NCI-H1436 (cell line): Measurements from ENCODE around the gene ZNF827.
A peak's percentile ranks its signal among the peaks of the same experiment; 100 is the strongest.

Source experiments
- DNase-seq: peaks from one replicate; lab custom pipeline; 2025; lab: John Stamatoyannopoulos, UW

ZNF827 gene, protein sequence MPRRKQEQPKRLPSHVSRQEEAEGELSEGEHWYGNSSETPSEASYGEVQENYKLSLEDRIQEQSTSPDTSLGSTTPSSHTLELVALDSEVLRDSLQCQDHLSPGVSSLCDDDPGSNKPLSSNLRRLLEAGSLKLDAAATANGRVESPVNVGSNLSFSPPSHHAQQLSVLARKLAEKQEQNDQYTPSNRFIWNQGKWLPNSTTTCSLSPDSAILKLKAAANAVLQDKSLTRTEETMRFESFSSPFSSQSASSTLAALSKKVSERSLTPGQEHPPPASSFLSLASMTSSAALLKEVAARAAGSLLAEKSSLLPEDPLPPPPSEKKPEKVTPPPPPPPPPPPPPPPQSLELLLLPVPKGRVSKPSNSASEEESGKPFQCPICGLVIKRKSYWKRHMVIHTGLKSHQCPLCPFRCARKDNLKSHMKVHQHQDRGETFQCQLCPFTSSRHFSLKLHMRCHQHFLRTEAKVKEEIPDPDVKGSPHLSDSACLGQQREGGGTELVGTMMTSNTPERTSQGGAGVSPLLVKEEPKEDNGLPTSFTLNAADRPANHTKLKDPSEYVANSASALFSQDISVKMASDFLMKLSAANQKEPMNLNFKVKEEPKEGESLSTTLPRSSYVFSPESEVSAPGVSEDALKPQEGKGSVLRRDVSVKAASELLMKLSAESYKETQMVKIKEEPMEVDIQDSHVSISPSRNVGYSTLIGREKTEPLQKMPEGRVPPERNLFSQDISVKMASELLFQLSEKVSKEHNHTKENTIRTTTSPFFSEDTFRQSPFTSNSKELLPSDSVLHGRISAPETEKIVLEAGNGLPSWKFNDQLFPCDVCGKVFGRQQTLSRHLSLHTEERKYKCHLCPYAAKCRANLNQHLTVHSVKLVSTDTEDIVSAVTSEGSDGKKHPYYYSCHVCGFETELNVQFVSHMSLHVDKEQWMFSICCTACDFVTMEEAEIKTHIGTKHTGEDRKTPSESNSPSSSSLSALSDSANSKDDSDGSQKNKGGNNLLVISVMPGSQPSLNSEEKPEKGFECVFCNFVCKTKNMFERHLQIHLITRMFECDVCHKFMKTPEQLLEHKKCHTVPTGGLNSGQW

DNA sequence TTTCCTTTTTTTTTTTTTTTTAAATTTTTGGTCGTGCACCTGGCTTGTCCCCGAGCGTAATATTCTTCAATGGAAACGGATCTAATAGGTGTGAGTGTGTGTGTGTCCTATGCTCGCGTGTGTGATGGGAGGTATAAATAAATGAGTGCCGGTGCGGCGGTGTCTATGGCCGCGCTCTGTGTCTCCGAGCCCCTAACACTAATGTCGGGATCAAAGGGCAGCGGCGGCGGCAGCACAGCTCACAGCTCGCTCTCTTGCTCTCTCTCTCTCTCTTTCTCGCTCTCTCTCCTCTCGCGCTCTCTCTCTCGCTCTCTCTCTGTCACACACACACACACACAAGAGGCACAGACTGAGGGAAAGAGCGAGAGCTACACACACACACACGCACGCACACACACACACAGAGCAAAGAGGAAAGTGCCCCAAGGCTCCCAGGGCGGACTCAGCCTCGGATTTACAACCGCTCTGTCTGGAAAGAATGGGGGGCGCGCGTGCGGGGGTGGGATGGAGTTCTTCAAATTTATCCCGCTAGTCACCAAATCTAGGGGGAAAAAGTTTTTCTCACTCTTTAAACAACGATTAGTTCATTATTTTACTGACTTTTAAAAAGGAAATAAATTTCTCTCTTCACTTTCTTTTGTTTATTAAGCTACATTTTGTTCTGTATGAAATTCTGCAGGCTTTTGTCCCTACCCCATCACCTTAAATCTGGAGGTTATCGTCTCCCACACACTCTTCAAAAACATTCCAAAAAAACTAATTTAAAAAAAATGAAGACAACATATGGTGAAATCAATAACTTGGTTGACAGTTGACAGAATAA lies at the start of gene ZNF827:
Gene ZNF827 (minus strand): TSS at position 206 of the 823 bp plus-strand sequence. CDS start 416 bp downstream, outside the sequence.
- peak; percentile 18 for DNase-seq

DNA sequence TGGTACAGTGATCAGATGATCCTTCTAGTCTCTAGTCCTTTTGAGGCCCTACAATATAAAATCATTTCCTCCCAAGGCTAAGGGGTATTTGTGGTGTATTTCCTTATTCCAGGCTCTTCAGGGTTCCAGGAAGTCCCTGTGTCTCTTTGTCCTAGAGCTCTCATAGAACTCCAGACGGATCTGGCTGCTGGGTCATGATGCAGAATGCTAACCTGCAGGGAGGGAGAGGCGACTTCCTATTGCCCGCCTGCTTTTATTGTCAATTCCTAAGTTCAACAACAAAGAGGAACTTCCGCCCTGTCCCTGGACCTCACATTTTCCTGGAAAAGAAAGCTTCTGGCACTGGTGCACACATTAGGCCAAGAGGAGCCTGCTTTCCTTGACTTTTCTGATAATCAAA lies 45.9 kb upstream of the ZNF827 start:
- no peak for DNase-seq

DNA sequence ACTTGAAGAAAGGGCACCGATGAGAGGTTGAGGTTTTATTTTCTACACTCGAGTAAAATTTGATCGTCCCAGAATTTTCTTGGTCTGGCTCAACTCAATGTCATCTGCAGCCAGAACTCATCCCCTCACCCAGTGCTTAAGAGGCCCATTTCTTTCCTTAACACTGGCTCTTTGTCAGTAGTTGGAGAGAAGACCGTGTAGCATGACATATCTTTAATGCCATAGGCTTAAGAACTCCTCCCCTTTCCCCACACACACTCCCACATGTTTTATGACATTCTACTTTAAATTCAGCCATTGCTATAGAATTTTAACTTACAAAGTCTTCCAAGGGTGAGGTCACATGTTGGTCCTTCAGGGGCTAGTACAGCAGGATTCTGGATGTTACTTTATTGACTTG lies 44.2 kb upstream of the ZNF827 start:
- no peak for DNase-seq

DNA sequence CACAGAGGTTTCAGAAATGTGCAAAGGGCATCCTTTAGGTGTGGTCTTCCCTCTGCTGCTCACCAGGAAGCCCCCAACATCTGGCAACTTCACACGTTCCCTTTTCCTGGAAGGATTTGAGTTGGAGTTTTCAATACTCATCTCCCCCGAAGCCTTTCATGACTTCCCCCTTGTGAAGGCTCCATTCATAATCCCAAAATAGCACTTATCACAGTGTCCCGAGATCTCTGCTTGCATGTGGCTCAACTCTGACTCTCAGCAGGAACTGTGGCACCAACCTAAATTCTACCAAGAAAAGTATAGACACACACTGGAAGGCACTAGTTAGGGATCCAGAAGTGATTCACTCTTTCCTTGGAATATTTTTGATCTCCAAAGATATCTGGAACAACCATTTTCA lies 40.5 kb upstream of the ZNF827 start:
- DNase-seq = no peak

DNA sequence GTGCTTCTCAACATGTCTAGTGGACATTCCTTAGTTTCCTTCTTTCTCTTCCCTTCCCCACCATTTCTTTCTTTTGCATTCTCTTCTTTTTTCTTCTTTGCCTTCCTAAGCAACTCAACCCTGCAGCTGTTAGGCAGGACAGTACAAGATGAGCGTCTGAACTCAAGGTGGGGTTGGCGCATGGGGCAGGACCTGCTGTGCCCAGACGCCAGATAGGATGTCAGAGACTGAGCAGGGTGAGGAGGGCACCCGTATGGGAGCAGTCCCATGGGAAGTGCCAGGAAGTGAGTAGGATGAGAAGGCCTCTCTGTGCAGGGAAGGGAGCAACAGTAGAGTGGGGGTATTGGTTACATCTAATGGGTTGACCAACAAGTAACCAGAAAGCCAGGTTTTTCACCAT lies 38.1 kb upstream of the ZNF827 start:
- no peak for DNase-seq

DNA sequence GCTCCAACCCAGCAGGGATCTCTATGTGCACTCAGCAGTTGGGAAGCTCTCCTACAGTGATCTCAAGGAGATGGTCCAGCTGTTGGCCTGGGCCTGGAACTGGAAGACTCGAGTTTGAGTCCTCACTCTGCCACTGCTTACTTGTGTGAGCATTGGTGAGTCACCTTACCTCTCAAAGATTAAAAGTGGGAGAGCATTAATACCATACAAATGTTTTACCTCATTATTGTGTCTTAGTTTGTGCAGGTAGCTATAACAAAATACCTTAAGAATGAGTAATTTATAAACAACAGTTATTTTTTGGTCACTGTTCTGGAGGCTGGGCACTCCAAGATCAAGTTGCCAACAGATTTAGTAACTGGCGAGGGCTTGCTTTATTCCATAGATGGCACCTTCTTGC lies 21.4 kb upstream of the ZNF827 start:
- no peak for DNase-seq

DNA sequence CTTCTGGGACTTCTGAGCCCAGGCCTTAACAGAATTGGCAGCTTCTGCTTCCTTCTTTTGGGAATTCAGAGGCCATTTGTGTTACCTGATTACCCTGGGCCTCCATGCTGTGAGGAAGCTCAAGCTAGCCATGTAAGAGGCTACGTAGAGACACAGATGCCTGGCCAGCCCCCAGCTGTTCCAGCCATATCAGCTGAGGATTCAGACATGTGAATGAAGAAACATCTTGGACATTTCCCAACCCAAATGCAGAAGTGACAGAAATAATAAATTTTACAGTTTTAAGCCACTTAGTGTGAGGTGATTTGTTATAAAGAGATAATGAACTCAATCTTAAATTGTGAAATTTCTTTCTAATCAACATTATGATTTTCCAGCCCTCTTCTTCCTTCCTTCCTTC lies 18.7 kb upstream of the ZNF827 start:
- DNase-seq = no peak

DNA sequence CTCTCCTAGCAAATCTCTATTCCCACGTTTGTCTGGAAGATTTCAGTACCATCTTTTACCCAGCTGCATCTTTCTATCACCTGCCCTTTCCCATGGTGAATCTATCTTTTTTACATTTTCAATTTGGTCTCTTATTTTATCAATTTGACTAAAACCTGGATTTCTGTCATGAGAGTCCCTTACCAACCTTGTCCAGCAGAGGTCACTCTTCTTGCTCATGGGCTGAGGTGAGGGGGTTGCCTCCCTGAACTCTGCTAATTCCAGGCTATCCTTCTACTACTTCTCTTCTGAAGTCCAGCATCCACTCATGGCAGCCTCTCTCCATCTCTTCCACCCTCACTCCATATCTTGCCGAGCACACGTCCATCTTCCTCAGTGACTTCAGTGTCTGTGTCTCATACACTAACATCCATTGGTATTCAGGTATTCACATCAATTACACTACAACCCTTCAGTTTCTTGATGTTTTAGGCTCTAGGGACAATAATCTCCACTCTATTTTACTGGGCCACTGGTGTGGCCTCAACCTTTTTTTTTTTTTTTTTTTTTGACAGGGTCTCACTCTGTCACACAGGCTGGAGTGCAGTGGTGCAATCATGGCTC lies 17.8 kb upstream of the ZNF827 start:
- no peak for DNase-seq

DNA sequence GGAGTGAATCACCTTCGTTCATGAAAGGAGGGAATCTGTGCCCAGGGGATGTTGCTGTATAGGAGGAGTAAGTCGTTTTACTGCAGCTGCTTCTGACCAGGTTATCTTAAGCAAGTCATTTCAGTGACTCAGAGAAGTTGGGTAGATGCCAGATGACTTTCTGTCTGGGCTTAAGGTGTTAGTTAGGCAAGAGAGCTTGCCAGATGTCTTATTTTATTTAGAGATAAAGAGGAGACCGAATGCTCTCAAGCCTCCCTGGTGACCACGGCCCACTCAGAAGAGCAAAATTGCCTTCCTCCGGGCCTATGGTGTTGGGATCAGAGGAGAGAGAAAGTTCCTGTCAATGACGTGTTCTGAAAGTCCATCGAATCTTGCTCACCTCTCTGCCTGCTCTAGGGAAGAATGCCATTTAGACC lies 16.3 kb upstream of the ZNF827 start:
- no peak for DNase-seq

DNA sequence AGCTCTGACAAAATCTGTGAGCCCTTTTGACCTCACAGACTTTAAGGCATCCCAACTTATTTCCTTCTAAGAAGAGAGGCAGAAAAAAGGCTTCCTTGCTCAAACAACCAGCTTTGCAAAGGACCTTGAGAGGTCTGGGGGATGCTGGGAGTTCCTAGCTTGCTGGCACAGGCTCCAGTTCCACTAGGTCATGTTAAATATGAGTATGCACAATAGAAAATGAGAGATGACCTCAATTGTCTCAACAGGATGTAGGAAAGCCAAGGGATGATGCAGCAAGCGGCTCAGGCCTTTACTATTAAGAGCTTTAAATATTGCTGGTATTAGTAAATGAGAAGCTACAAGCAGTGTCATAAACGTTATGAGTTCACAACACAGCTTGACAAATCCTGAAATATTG lies 13.3 kb upstream of the ZNF827 start:
- DNase-seq = no peak

DNA sequence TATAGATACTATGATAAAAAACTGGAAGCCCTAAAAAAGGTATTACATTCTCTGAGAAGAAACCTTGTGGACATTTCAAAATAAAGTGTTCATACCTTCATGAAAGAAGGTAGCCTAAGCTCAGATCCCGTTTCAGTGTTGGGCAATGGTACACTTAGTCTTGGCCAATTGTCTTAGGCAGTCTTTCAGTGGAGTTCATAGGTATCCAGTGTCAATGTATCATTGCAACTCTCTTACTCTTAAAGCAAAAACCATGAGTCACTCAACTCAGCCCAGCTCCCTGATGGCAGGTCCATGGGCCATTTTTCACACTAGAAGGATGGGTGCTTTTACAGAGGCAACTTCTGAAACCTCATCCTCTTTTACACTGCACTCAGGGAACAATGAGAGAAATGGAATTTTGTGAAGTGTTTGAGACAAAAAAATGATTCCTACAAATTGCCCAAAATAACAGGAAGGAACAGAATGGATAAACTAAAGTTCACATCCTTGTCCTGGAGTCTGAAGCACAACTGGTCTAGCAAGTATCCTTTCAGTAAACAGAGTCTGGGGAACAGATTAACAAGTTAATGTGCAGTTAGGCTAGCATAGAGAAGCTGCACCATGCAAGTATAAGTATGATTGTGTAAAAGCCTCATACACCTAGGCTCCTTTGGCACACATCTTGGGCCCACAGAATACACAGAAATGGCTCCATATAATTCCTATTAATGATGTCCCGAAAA lies 7.0 kb upstream of the ZNF827 start:
- no peak for DNase-seq

DNA sequence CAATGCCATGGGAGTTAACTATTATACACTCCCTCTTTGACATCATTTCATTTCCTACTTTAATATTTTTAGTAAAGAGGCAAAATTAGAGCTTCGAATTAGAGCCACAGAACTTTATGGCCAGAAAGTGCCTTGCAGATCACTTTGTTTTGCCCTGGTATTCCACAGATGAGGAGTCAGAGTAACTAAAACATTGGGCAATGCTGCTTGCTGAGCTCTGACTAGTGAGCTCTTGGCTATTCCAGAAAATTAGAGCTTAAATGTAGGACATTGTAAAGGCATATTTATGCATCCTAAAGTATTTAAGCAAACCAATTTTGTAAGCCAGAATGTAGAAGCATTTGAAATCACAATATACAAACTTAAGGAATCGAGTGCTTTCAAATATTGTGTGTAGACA lies 6.3 kb upstream of the ZNF827 start:
- DNase-seq = no peak

DNA sequence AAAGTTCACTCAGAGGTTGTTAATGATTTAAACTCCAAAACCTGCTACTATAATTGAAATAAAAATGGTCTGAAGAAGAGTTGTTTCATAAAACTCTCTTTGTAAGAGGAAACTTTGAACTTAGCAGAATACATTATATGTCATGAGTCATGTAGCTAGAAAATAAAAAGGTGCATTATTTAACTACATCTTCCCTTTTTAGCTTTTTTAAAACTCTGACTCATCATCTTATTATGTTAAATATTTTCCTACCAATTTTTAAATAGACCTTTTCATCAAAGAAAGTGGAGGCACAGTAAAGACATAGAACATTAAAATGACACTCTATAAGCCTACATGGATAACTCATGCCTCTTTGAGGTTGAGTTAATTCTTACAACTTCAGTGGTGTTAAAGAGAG lies 1.2 kb upstream of the ZNF827 start:
- no peak for DNase-seq

DNA sequence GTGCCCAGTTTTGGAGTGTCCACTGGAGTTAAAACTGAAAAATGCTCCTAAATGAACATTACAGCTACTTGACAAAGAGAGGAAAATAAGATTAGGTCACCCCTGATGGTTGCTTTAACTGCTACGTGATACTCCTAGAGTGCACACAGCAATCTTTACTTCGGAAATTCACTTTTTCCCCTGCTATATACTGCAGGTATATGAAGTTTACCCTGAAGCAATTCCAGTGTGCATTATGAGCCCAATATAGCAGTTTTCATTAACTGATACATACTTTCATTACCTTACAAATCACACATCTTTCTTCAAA lies 773 bp upstream of the ZNF827 start:
- no peak for DNase-seq

DNA sequence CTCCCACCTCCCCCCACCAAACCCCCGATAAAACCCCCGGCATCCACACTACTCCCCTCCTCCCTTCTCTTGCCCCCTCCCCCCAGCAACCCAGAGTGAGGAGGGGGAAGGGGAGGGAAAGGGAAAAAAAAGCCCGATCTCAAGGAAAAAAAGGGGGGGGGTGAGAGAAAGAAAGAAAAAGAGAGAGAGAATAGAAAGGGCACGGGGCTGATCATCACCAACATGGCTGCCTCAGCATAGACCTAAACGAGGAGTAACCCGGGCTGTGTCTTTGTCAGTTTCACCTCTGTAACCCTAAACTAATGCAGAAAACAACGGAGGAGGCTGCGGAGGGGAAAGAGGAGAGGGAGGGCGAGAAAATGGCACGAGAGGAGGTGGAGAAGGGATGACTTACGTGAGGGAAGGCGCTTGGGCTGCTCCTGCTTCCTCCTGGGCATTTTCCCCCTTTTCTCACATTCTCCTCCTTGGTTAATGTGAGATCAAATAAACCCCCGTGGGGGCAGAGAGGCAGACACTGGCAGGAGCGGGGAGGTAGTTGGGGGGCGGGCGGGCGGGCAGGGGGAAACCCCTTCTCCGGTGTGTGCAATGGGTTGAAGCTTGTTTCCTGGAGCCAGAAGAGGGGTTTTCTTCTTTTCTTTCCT lies 532 bp downstream of the ZNF827 start:
- no peak for DNase-seq

DNA sequence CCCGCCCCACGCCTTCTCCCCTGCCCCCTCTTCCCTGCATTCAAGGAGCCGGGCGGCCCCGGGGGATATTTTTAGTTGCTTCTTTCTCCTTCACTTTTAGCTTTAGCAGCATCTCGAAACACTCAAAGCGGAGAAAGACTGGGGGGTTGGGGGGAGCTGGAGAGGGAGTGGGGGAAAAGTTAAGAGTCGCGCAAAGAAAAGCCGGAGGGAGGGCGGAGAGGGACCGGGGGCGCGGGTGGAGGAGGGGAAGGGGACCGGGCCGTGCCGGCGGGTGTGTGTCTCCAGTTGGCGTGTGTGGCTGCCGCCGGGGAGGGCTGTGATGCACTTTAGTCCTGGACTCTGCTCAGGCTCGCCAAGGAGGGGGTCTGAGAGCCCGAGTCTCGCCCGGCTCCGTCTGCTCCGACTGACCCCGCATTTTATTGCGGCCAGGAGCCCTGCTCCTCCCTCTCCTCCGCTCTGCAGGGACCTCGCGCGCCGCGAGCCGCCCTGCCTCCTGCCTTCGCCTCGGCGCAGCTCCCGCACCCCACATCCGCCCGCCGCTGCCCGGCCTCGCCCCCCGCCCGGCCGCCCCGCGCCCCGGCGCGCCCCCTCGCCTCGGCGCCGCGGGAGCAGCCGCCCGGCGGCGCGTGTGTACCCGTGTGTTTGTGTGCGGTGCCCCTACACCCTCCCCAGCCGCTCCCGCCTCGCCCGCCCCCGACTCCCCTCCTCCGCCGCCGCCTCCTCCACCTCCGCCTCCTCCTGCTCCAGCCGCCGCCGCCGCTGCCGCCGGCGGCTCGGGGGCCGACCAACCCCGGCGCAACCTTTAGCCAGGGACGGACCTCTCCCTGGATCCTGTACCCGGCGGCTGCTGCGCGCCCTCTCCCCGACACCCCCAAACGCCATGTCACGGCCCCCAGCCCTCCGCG lies 1.4 kb downstream of the ZNF827 start:
- no peak for DNase-seq

DNA sequence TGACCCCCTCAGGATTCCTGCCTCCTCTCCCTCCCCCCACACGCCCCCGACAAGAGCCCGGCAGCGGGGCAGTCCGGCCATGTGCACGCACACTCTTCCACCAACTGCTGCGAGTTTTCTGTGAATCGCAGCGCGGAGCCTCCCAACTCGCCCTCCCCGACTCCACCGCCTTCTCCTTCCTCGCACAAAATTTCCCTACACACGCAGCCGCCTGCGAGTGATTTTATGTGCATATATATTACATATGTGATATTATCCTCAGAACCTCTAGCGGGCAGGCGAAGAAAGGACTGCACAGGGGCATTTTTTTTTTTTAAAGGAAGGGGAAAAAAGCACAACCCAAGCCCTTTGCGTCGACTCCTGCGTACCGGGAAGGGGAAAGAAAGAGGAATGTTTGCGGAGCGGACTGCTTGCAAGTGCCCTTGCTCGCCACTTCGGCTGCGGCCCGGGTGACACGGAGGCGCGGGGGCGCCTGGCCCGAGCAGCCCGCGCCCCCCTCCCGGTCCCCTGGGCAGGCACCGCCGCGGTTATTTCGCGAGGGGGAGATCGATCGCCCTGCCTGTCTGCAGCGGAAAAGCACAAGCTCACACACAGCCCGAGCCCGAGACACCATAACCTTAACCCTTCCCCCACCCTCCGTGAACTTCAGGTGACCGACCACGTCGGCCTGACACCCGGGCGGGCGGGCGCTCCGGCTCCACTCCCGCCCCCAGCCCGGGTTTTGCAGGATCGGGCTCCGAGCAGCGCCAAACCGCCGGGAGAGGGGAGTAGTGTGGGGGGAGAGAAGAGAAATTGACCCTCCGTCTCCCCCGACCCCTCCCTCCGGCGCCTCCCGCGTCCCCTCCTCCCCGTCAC lies 2.3 kb downstream of the ZNF827 start:
- DNase-seq = peak; percentile 46
